Spleen (tissue), 11 donors: ENCODE measurements around the gene ARMC9. TPM values are rescaled to one million over a fixed set of nuclear protein-coding genes. Genes with fewer than 3 reads are reported as not detected.
A peak's percentile ranks its signal among the peaks of the same experiment; 100 is the strongest.
"Not testable (repeated sequence)": the region's sequence is repeated elsewhere in the genome, so short reads cannot be mapped to it uniquely, and the experiment has no call there.

Source experiments
- DNase-seq: peaks from one replicate; pipeline ENCODE4 v3.0.0-alpha.2; 2020
- H3K27ac ChIP-seq, 8 donors: fragments of 200-600 bp; sonication (generic) in 7 of 8; 1 replicate in 4 of 8; 2 replicates in 4 of 8; pipeline versions ENCODE4 v1.5.0 to v1.8.0; 2016 to 2021; ENCODE audit warnings: inconsistent platforms in 4 of 8, mild to moderate bottlenecking in 4 of 8, moderate library complexity in 1 of 8
- H3K27me3 ChIP-seq, 7 donors: fragments of 200-600 bp; sonication (generic) in 6 of 7; replicated peaks in 1 of 7; 1 replicate in 4 of 7; 2 replicates in 3 of 7; pipeline versions ENCODE4 v1.5.0 to v1.8.0; 2016 to 2021; ENCODE audit warnings: inconsistent platforms in 3 of 7, mild to moderate bottlenecking in 1 of 7
- H3K36me3 ChIP-seq, 6 donors: fragments of 200-600 bp; sonication (generic) in 5 of 6; 1 replicate in 4 of 6; 2 replicates in 2 of 6; pipeline versions ENCODE4 v1.5.0 to v1.8.0; 2016 to 2021; ENCODE audit warnings: inconsistent platforms in 2 of 6
- H3K4me1 ChIP-seq, 6 donors: fragments of 200-600 bp; sonication (generic) in 5 of 6; 1 replicate in 3 of 6; 2 replicates in 3 of 6; pipeline versions ENCODE4 v1.5.0 to v1.8.0; 2016 to 2021; ENCODE audit warnings: inconsistent platforms in 3 of 6
- H3K4me3 ChIP-seq, 8 donors: fragments of 200-600 bp; sonication (generic) in 7 of 8; 1 replicate in 4 of 8; 2 replicates in 4 of 8; pipeline versions ENCODE4 v1.5.0 to v1.8.0; 2016 to 2021; ENCODE audit warnings: inconsistent platforms in 4 of 8, mild to moderate bottlenecking in 4 of 8, moderate library complexity in 2 of 8
- H3K9me3 ChIP-seq, 8 donors: fragments of 200-600 bp; sonication (generic) in 7 of 8; 1 replicate in 4 of 8; 2 replicates in 4 of 8; pipeline versions ENCODE4 v1.5.0 to v1.8.0; 2016 to 2021; ENCODE audit warnings: inconsistent platforms in 4 of 8
- POLR2A ChIP-seq, 3 donors: fragments of 450-650 bp; IDR thresholded peaks; one replicate each; pipeline ENCODE4 v1.5.1; 2017; ENCODE audit warnings: antibody characterized with exemption in 3 of 3, mild to moderate bottlenecking in 1 of 3
- POLR2AphosphoS5 ChIP-seq, 3 donors: sonication (generic); formaldehyde crosslinking; IDR thresholded peaks; one replicate each; pipeline ENCODE4 v1.5.1; 2017; ENCODE audit warnings: antibody characterized with exemption in 3 of 3
- WGBS, 5 donors: extraction: QIAGEN DNeasy Blood & Tissue Kit in 3 of 5; methylation state at CpG; one replicate each; pipeline versions ENCODE4 v1.1.5 to v1.1.7; 2013 to 2018; 5-methylcytosine and 5-hydroxymethylcytosine counted together
- intact Hi-C: fragments of 100-400 bp; cut with DNase I; formaldehyde crosslinking; loops from one replicate; pipeline ENCODE4 v1.15.0; 2023; ENCODE audit warnings: low total_unique reads
- polyA plus RNA-seq, 3 donors: library from polyadenylated mRNA; stranded (reverse); fragments of 200-250 nt; gene quantifications; one replicate each; pipeline ENCODE4 v1.2.1, GENCODE V29; 2013
- total RNA-seq, 7 donors: library from RNA; depleted of rRNA in 3 of 7; stranded (reverse); fragments of >200 nt in 3 of 7; fragmentation: NEBNext Ultra II Directional in 4 of 7; extraction: Animal tissue kit (Norgen Biotek cat#: 25700) in 4 of 7; gene quantifications; one replicate each; pipeline versions ENCODE4 v1.1.0 to v1.2.1, GENCODE V29; 2016 to 2021
- TF ChIP-seq, protein P1 (sequence below), 11 experiments: fragments of 200-600 bp in 7 of 11; fragments of 450-650 bp in 4 of 11; sonication (generic) in 4 of 11; IDR thresholded peaks in 8 of 11; conservative IDR thresholded peaks in 3 of 11; 1 replicate in 7 of 11; 2 replicates in 4 of 11; pipeline versions ENCODE4 v1.4.0 to v1.8.0; 2016 to 2021; ENCODE audit warnings: antibody characterized with exemption in 11 of 11, inconsistent platforms in 4 of 11, mild to moderate bottlenecking in 1 of 11
- donor health status: healthy with polysubstance abuse.
- donor health status: DM: no; HTN: no; CAD: no; lungs with moderate emphysema.
- donor health status: DM: no; HTN: no; CAD: no.
- donor health status: Bipolar disorder and iron deficiency.
- donor health status: healthy.
- donor health status: DM: no; HTN: no; CAD: no.
- donor health status: DM: yes; HTN: yes; CAD: no.

The ARMC9 gene
- total and polyA plus RNA-seq, 10 donors: 0.83 to 8.9 (median 4.7) TPM

DNA sequence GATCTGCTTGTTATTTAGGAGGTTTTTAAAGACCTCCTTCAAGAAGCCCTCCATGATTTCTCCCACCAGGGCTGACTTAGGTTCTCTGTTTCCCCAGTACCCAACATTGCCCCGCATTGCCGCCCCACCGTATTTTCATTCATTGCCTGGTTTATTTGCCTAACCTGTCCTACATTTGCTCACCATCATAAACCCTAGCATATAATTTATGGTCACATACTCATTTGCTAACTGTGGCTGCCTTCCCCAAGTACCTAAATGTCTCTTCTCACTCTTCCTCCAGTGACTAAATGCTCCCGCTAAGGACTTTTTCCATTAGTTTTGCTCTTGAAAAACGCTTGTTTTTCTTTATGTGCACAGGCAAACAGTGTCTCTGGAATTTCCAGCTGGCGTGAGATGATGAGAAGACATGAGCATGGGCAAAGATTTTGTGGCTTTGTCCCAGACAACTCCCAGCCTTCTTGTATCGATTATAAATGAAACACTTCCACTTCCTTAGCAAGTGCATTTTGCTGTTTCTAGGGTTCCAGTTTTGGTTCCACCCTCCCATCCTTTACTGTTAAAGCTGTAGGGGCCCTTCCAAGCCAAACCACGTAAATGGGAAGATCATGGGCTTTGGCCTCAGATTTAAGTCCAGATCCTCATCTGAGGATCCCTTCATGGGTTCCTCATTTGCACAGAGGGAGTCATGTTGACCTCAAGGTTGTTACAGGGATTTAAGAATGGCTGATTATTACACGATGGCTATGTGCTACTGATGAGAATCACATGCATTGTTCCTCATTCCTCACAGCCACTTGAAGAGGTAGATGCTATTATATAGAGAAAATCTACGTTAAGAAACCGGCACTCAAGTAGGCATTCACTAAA, 21.0 kb upstream of the ARMC9 start:
- WGBS, 5 donors: 82 to 90% (median 87%) methylated on average over 11 of the region's 11 CpGs

DNA sequence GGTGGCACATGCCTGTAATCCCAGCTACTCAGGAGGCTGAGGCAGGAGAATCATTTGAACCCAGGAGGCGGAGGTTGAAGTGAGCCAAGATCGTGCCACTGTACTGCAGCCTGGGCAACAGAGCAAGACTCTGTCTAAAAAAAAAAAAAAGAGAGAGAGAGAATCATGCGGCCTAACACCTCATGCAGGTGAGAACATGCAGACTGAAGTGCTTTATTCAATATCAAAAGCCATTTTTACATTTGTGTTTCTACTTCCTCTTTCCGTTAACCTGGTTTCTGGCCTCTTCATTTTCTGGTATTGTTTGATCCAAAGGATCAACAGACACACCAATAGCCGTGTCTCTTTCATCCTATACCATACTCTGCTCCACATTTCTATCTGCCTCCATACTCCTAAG, 19.6 kb upstream of the ARMC9 start:
- H3K9me3 ChIP-seq, intact Hi-C loops, H3K27ac ChIP-seq, H3K4me3 ChIP-seq, DNase-seq, H3K27me3 ChIP-seq: not testable (repeated sequence)
- Histone ChIP-seq H3K36me3 (peaks cover 0 to 24% (median 0%) of the 10 kb centered on the region in 6 donors), H3K4me1 (peaks cover 11 to 60% (median 32%) of the 10 kb centered on the region in 6 donors)
- 69 to 77% (median 70%) methylated on average over 5 of the region's 5 CpGs for WGBS, 5 donors

More for the DNA sequence above, 21.0 kb upstream of the ARMC9 start:
- H3K36me3 ChIP-seq: peaks cover 0 to 36% (median 9%) of the 10 kb centered on the region in 6 donors
- no peak for DNase-seq
- H3K4me1 ChIP-seq: peaks cover 11 to 56% (median 31%) of the 10 kb centered on the region in 6 donors
- H3K27ac ChIP-seq: no peak overlapping the region
- TF ChIP-seq POLR2A (IDR thresholded peaks at IDR 0.05) (no peak), POLR2AphosphoS5 (IDR thresholded peaks at IDR 0.05) (no peak)
- TF ChIP-seq, protein P1, sequence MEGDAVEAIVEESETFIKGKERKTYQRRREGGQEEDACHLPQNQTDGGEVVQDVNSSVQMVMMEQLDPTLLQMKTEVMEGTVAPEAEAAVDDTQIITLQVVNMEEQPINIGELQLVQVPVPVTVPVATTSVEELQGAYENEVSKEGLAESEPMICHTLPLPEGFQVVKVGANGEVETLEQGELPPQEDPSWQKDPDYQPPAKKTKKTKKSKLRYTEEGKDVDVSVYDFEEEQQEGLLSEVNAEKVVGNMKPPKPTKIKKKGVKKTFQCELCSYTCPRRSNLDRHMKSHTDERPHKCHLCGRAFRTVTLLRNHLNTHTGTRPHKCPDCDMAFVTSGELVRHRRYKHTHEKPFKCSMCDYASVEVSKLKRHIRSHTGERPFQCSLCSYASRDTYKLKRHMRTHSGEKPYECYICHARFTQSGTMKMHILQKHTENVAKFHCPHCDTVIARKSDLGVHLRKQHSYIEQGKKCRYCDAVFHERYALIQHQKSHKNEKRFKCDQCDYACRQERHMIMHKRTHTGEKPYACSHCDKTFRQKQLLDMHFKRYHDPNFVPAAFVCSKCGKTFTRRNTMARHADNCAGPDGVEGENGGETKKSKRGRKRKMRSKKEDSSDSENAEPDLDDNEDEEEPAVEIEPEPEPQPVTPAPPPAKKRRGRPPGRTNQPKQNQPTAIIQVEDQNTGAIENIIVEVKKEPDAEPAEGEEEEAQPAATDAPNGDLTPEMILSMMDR (IDR thresholded peaks at IDR 0.05 in 8 of 11, conservative IDR thresholded peaks at IDR 0.05 in 3 of 11): no peak
- H3K9me3 ChIP-seq: no peaks in the 10 kb centered on the region
- intact Hi-C loops: no loop called here
- no peak overlapping the region for H3K4me3 ChIP-seq
- no peaks in the 10 kb centered on the region for H3K27me3 ChIP-seq

DNA sequence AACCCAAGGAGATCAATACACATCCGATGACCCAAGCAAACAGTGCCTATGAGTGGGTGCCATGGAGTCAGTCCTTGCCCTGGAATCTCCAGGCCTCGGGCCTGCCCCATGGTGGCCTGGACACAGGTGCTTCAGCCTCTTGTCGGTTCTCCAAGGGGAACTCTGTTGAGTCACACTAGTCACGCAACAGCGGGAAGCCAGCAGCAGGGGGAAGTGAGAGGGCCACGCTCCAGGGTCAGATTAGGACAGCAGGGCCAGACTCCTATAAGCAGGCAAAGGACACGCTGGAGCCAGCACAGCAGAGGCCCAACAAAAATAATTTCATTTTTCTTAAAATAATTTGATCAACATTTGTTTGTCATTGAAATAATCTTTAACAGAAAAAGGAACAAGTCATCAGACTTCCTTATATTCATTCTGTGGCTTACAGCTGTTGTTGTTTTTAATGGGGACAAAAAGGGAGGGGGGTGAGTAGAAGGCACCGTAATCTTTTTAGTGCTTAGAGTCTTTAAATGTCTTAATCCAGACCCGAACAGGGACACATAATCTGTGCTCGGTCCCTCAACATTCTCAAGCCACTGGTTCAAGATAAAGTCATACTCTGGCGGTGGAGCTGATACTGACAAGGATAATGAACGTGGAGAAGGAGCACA, 16.4 kb upstream of the ARMC9 start:
- 35 to 39% (median 37%) methylated on average over 12 of the region's 12 CpGs for WGBS, 5 donors
- intact Hi-C loops: no loop called here
- no peaks in the 10 kb centered on the region for H3K36me3 ChIP-seq
- peak overlapping the region; percentile 19 to 77 (median 70) for H3K27ac ChIP-seq
- H3K9me3 ChIP-seq: no peaks in the 10 kb centered on the region
- H3K4me1 ChIP-seq: peaks cover 16 to 69% (median 44%) of the 10 kb centered on the region in 6 donors
- peak; percentile 50 to 69 (median 68) for TF ChIP-seq POLR2AphosphoS5 (IDR thresholded peaks at IDR 0.05)
- TF ChIP-seq, protein P1 (IDR thresholded peaks at IDR 0.05 in 8 of 11, conservative IDR thresholded peaks at IDR 0.05 in 3 of 11): peak in 1 of 11 experiments; percentile 29
- no peak for TF ChIP-seq POLR2A (IDR thresholded peaks at IDR 0.05)
- no peaks in the 10 kb centered on the region for H3K27me3 ChIP-seq
- peak overlapping the region in 1 of 8 donors; percentile 19 for H3K4me3 ChIP-seq
- DNase-seq: peak; percentile 91

DNA sequence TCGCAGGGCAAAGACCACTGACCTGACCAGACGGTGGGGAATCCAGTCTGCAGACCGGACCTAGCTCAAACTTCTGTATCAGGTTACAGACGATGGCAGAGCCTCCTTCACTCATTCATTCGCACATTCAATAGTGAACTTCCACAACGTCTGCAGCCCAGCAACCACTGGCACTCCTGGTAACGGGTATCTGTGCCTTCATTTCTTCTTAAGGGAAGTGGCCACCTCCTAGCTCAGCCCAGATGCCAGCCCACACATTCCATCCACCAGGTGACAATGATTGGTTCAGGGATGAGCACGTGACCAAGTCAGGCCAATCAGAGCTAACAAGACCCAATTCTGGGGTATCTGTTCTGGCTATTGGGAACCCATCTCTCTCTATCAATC, 15.9 kb upstream of the ARMC9 start:
- no peaks in the 10 kb centered on the region for H3K27me3 ChIP-seq
- WGBS, 5 donors: 81 to 87% (median 85%) methylated on average over 8 of the region's 8 CpGs
- peak overlapping the region in 7 of 8 donors; percentile 47 to 77 (median 72) for H3K27ac ChIP-seq
- H3K4me3 ChIP-seq: peak overlapping the region in 1 of 8 donors; percentile 19
- TF ChIP-seq, protein P1 (IDR thresholded peaks at IDR 0.05 in 8 of 11, conservative IDR thresholded peaks at IDR 0.05 in 3 of 11): no peak
- no peak for TF ChIP-seq POLR2AphosphoS5 (IDR thresholded peaks at IDR 0.05)
- no peak for TF ChIP-seq POLR2A (IDR thresholded peaks at IDR 0.05)
- intact Hi-C loops: no loop called here
- no peaks in the 10 kb centered on the region for H3K9me3 ChIP-seq
- H3K36me3 ChIP-seq: no peaks in the 10 kb centered on the region
- no peak for DNase-seq
- peaks cover 16 to 72% (median 46%) of the 10 kb centered on the region in 6 donors for H3K4me1 ChIP-seq
